K562 (cell line): Measurements from ENCODE around the gene ITPR2. TPM values are rescaled to one million over a fixed set of nuclear protein-coding genes. Genes with fewer than 3 reads are reported as not detected.

Experiments used
- FOXA3 ChIP-seq, 2 experiments: fragments of 450-650 bp in 1 of 2; sonication (generic) in 1 of 2; formaldehyde crosslinking; IDR thresholded peaks in 1 of 2; conservative IDR thresholded peaks in 1 of 2; 2 replicates each; pipeline versions ENCODE4 v1.4.0 to v1.8.0; 2020 to 2022; ENCODE audit warnings: mild to moderate bottlenecking in 2 of 2, missing genetic modification reagents in 1 of 2
- HNRNPK ChIP-seq: fragments of 200-400 bp; formaldehyde crosslinking; IDR thresholded peaks from one replicate; pipeline ENCODE4 v1.6.1; 2018; ENCODE audit warnings: mild to moderate bottlenecking, low read depth, low read length; ENCODE audit not compliant: poor library complexity, severe bottlenecking
- MED1 ChIP-seq: sonication (generic); formaldehyde crosslinking; IDR thresholded peaks from 2 replicates; pipeline ENCODE4 v1.8.1; 2023; ENCODE audit warnings: missing genetic modification reagents, borderline replicate concordance
- MYC ChIP-seq, 2 experiments: fragments of 250-450 bp in 1 of 2; sonication (Bioruptor Pico) in 1 of 2; IDR thresholded peaks; 2 replicates each; pipeline versions ENCODE4 v1.5.1 to v1.6.1; 2012 to 2021; ENCODE audit warnings: low read depth in 2 of 2, borderline replicate concordance in 1 of 2, improper control_type of control experiment in 1 of 2, low read length in 1 of 2, mild to moderate bottlenecking in 1 of 2, moderate library complexity in 1 of 2
- RREB1 ChIP-seq: fragments of 250-450 bp; sonication (Bioruptor Pico); IDR thresholded peaks from 2 replicates; pipeline ENCODE4 v1.4.0; 2020
- SNIP1 ChIP-seq: fragments of 450-650 bp; IDR thresholded peaks from 2 replicates; pipeline ENCODE4 v1.7.1; 2017; ENCODE audit warnings: low read depth, mild to moderate bottlenecking
- ZC3H4 ChIP-seq: sonication (generic); formaldehyde crosslinking; IDR thresholded peaks from 2 replicates; pipeline ENCODE4 v1.9.0; 2021; ENCODE audit warnings: missing genetic modification reagents, borderline replicate concordance
- ZKSCAN1 ChIP-seq: fragments of 150-350 bp; IDR thresholded peaks from 2 replicates; pipeline ENCODE4 v1.6.1; 2016; ENCODE audit warnings: low read depth, low read length
- ZNF274 ChIP-seq: IDR thresholded peaks from 2 replicates; pipeline ENCODE4 v1.6.1; 2011; ENCODE audit warnings: low read depth, mild to moderate bottlenecking, low read length, moderate library complexity, borderline replicate concordance
- polyA plus RNA-seq, 8 experiments: library from polyadenylated mRNA; depleted of rRNA in 4 of 8; stranded (reverse) in 5 of 8; unstranded in 3 of 8; fragments of >200 nt; fragmentation: Nextera tagmentation in 2 of 8; fragmentation: Illumina TruSeq in 1 of 8; extraction: Ambion mirVana in 2 of 8; extraction: Trizol in 1 of 8; gene quantifications; 2 replicates each; pipeline versions ENCODE4 v1.2.1 to v1.2.3, GENCODE V29; 2011 to 2014; ENCODE audit warnings: inconsistent platforms in 1 of 8, missing spikeins in 1 of 8
- total RNA-seq, 7 experiments: library from RNA; depleted of rRNA in 6 of 7; stranded (reverse); fragments of >200 nt in 6 of 7; fragmentation: Illumina TruSeq in 2 of 7; extraction: Trizol in 2 of 7; gene quantifications; 2 replicates each; pipeline versions ENCODE4 v1.2.1 to v1.2.3, GENCODE V29; 2011 to 2021; ENCODE audit warnings: low replicate concordance in 1 of 7
- TF ChIP-seq, protein P1 (sequence below): fragments of 250-450 bp; sonication (Bioruptor Pico); IDR thresholded peaks from 2 replicates; pipeline ENCODE4 v1.9.0; 2021; ENCODE audit warnings: mild to moderate bottlenecking
- TF ChIP-seq, protein P2 (sequence below), 2 experiments: fragments of 250-450 bp in 1 of 2; fragments of 450-650 bp in 1 of 2; sonication (Bioruptor Pico) in 1 of 2; IDR thresholded peaks; 2 replicates each; pipeline versions ENCODE4 v1.6.1 to v1.8.0; 2016 to 2021; ENCODE audit warnings: mild to moderate bottlenecking in 2 of 2, moderate library complexity in 2 of 2, missing compliant biosample characterization in 1 of 2, missing genetic modification characterization in 1 of 2
- TF ChIP-seq, protein P3 (sequence below): fragments of 250-450 bp; sonication (Bioruptor Pico); IDR thresholded peaks from 2 replicates; pipeline ENCODE4 v1.8.0; 2021; ENCODE audit warnings: mild to moderate bottlenecking, moderate library complexity
- TF ChIP-seq, protein P4 (sequence below): fragments of 250-450 bp; sonication (Bioruptor Pico); IDR thresholded peaks from 2 replicates; pipeline ENCODE4 v1.4.0; 2020; ENCODE audit warnings: mild to moderate bottlenecking, moderate library complexity
- TF ChIP-seq, protein P5 (sequence below): fragments of 250-450 bp; sonication (Bioruptor Pico); IDR thresholded peaks from 2 replicates; pipeline ENCODE4 v1.8.0; 2022; ENCODE audit warnings: inconsistent platforms

Gene ITPR2
- total and polyA plus RNA-seq, 9 of the 15 experiments (the other 6 are each of a cell fraction or from before 2014, with no cell fraction given), result 0.21 to 3.3 (median 0.95) TPM

DNA sequence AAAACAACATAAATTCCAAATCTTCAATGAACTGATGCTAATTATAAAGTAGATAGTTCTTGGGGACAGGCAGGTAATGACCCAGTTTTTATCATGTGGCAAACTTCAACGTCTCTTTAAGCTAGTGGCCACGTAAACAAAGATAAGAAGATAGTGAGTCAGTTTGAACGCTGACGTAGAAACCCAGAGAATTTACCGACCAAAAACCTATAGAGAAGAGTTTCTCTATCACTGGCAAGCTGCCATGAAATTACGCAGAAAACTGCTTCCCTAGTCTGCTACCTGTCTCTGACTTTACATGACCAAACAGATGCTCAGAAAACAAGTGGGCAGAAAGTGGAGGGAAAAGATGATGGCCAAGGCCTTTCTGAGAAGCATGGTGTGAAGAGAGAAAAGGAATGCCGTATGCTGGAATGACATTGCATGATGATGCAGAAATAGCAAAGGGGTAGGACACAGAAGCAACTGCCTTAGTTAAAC, 136.3 kb downstream of the ITPR2 start (continued):
- TF ChIP-seq, protein P1, sequence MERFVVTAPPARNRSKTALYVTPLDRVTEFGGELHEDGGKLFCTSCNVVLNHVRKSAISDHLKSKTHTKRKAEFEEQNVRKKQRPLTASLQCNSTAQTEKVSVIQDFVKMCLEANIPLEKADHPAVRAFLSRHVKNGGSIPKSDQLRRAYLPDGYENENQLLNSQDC, result no peak
- TF ChIP-seq ZC3H4 (CRISPR knock-in tag), result no peak
- TF ChIP-seq, protein P2, sequence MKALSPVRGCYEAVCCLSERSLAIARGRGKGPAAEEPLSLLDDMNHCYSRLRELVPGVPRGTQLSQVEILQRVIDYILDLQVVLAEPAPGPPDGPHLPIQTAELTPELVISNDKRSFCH (CRISPR knock-in tag; IDR thresholded peaks at IDR 0.05), result no peak
- TF ChIP-seq, protein P2 (tag; IDR thresholded peaks at IDR 0.05), result no peak
- no peak for TF ChIP-seq SNIP1
- TF ChIP-seq, protein P3, sequence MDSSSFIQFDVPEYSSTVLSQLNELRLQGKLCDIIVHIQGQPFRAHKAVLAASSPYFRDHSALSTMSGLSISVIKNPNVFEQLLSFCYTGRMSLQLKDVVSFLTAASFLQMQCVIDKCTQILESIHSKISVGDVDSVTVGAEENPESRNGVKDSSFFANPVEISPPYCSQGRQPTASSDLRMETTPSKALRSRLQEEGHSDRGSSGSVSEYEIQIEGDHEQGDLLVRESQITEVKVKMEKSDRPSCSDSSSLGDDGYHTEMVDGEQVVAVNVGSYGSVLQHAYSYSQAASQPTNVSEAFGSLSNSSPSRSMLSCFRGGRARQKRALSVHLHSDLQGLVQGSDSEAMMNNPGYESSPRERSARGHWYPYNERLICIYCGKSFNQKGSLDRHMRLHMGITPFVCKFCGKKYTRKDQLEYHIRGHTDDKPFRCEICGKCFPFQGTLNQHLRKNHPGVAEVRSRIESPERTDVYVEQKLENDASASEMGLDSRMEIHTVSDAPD (CRISPR knock-in tag), result peak; percentile 40; the same call in 1 of the 2 replicates
- TF ChIP-seq ZNF274, result no peak
- no peak for TF ChIP-seq MYC (IDR thresholded peaks at IDR 0.05; ENCODE audit: low read depth, low read length)
- no peak; the same call in 1 of the 2 replicates for TF ChIP-seq MYC (CRISPR knock-in tag; IDR thresholded peaks at IDR 0.05; ENCODE audit: borderline replicate concordance, low read depth)
- no peak for TF ChIP-seq ZKSCAN1
- no peak for TF ChIP-seq FOXA3 (CRISPR knock-in tag; conservative IDR thresholded peaks at IDR 0.05 in 1 of 2, IDR thresholded peaks at IDR 0.05 in 1 of 2)
- TF ChIP-seq, protein P4, sequence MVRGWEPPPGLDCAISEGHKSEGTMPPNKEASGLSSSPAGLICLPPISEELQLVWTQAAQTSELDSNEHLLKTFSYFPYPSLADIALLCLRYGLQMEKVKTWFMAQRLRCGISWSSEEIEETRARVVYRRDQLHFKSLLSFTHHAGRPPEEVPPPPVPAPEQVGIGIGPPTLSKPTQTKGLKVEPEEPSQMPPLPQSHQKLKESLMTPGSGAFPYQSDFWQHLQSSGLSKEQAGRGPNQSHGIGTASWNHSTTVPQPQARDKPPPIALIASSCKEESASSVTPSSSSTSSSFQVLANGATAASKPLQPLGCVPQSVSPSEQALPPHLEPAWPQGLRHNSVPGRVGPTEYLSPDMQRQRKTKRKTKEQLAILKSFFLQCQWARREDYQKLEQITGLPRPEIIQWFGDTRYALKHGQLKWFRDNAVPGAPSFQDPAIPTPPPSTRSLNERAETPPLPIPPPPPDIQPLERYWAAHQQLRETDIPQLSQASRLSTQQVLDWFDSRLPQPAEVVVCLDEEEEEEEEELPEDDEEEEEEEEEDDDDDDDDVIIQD (CRISPR knock-in tag), result no peak
- no peak for TF ChIP-seq HNRNPK
- TF ChIP-seq, protein P5, sequence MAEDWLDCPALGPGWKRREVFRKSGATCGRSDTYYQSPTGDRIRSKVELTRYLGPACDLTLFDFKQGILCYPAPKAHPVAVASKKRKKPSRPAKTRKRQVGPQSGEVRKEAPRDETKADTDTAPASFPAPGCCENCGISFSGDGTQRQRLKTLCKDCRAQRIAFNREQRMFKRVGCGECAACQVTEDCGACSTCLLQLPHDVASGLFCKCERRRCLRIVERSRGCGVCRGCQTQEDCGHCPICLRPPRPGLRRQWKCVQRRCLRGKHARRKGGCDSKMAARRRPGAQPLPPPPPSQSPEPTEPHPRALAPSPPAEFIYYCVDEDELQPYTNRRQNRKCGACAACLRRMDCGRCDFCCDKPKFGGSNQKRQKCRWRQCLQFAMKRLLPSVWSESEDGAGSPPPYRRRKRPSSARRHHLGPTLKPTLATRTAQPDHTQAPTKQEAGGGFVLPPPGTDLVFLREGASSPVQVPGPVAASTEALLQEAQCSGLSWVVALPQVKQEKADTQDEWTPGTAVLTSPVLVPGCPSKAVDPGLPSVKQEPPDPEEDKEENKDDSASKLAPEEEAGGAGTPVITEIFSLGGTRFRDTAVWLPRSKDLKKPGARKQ (CRISPR knock-in tag), result no peak
- no peak for TF ChIP-seq MED1 (CRISPR knock-in tag)
- TF ChIP-seq RREB1 (CRISPR knock-in tag), result no peak
